H54 (cell line): ENCODE measurements around the gene PNPLA5.
"Not testable (repeated sequence)": the region's sequence is repeated elsewhere in the genome, so short reads cannot be mapped to it uniquely, and the experiment has no call there.

ENCODE experiments used
- DNase-seq: peaks from one replicate; pipeline ENCODE4 v3.0.0; 2011; ENCODE audit warnings: low spot score, mixed read lengths; ENCODE audit not compliant: insufficient read length
- FAIRE-seq: peaks from 3 replicates; lab custom pipeline; 2011; peaks lifted over from hg19 to GRCh38; lab: Jason Lieb, UNC
- POLR2A ChIP-seq: IDR thresholded peaks from 2 replicates; pipeline ENCODE4 v1.6.1; 2011; ENCODE audit warnings: low read depth, mild to moderate bottlenecking, low read length

The PNPLA5 gene

GRCh38 chr22:43881091-43882061 is 10.4 kb downstream of the PNPLA5 start:
- DNase-seq (no peak), FAIRE-seq (no peak)
- TF ChIP-seq POLR2A, result no peak

GRCh38 chr22:43880541-43880991 is 11.2 kb downstream of the PNPLA5 start:
- DNase-seq, result no peak
- no peak for TF ChIP-seq POLR2A
- no peak for FAIRE-seq

- no peak for FAIRE-seq
- no peak for DNase-seq
- TF ChIP-seq POLR2A, result no peak
Measured at GRCh38 chr22:43879901-43880540, 11.8 kb downstream of the PNPLA5 start.

- no peak for DNase-seq
- no peak for FAIRE-seq
- TF ChIP-seq POLR2A, result no peak
Measured at GRCh38 chr22:43878831-43879550, 12.8 kb downstream of the PNPLA5 start.

- DNase-seq, result no peak
- no peak for FAIRE-seq
- TF ChIP-seq POLR2A, result no peak
Measured at GRCh38 chr22:43878079-43878795, 13.6 kb downstream of the PNPLA5 start.

GRCh38 chr22:43876866-43877509 is 14.8 kb downstream of the PNPLA5 start:
- TF ChIP-seq POLR2A, result no peak
- no peak for FAIRE-seq
- DNase-seq, result no peak

- DNase-seq, result no peak
- FAIRE-seq, result no peak
- TF ChIP-seq POLR2A, result no peak
Measured at GRCh38 chr22:43869799-43870198, 22.0 kb downstream of the PNPLA5 start.

- not testable (repeated sequence) for DNase-seq, FAIRE-seq
Measured at GRCh38 chr22:43869001-43869400, 22.8 kb downstream of the PNPLA5 start.

- TF ChIP-seq POLR2A, result no peak
- FAIRE-seq (no peak), DNase-seq (peak; percentile 44)
Measured at GRCh38 chr22:43867839-43868635, 23.8 kb downstream of the PNPLA5 start.

- no peak for TF ChIP-seq POLR2A
- FAIRE-seq (no peak), DNase-seq (no peak)
Measured at GRCh38 chr22:43862882-43863202, 29.0 kb downstream of the PNPLA5 start.

- peak; percentile 28; the same call in 1 of the 2 replicates for TF ChIP-seq POLR2A
- FAIRE-seq, result no peak
- no peak for DNase-seq
Measured at GRCh38 chr22:43862074-43862881, 29.5 kb downstream of the PNPLA5 start, which contains the start of gene SULT4A1. Gene SULT4A1, minus strand, starts transcription at chr22:43862513. Its CDS starts 131 bp downstream, at chr22:43862382.
